ENCODE measurements around the gene MRPL49.
"Not testable (repeated sequence)": the region's sequence is repeated elsewhere in the genome, so short reads cannot be mapped to it uniquely, and the experiment has no call there.

Gene MRPL49

GRCh38 chr11:65172600-65172999 is 50.5 kb downstream of the MRPL49 start:
- no peak for DNase-seq

GRCh38 chr11:65174571-65175010 is 52.5 kb downstream of the MRPL49 start:
- DNase-seq: not testable (repeated sequence)

All from activated effector memory CD4-positive, alpha-beta T cell treated with Interleukin-2 at 50 U/mL for 16 hours (primary cell).